Lower leg skin (tissue), 4 donors: Measurements from ENCODE around the gene PLCB1. TPM values are rescaled to one million over a fixed set of nuclear protein-coding genes. Genes with fewer than 3 reads are reported as not detected.
"Not testable (repeated sequence)": the region's sequence is repeated elsewhere in the genome, so short reads cannot be mapped to it uniquely, and the experiment has no call there.

ENCODE experiments used
- DNase-seq, 2 donors: peaks; one replicate each; pipeline ENCODE4 v3.0.0-alpha.2; 2019; ENCODE audit warnings: low spot score in 2 of 2
- H3K4me3 ChIP-seq: fragments of 200-600 bp; sonication (generic); 2 replicates; pipeline ENCODE4 v1.5.1; 2017; ENCODE audit warnings: mild to moderate bottlenecking, low read depth; ENCODE audit not compliant: poor library complexity, severe bottlenecking
- CTCF ChIP-seq, 3 donors: fragments of 450-650 bp; IDR thresholded peaks; one replicate each; pipeline ENCODE4 v1.5.1; 2016; ENCODE audit warnings: antibody characterized with exemption in 3 of 3, mild to moderate bottlenecking in 3 of 3, moderate library complexity in 2 of 3
- POLR2A ChIP-seq, 2 donors: fragments of 450-650 bp; IDR thresholded peaks; one replicate each; pipeline ENCODE4 v1.6.1; 2016 to 2017; ENCODE audit warnings: antibody characterized with exemption in 2 of 2, mild to moderate bottlenecking in 1 of 2, moderate library complexity in 1 of 2
- WGBS, 2 donors: methylation state at CpG; one replicate each; pipeline ENCODE4 v1.1.5; 2018; 5-methylcytosine and 5-hydroxymethylcytosine counted together
- intact Hi-C: fragments of 100-400 bp; cut with DNase I; formaldehyde crosslinking; loops from one replicate; pipeline ENCODE4 v1.15.0; 2023; ENCODE audit warnings: low total_unique reads
- total RNA-seq, 4 donors: library from RNA; depleted of rRNA; stranded (reverse); fragments of >200 nt; gene quantifications; one replicate each; pipeline ENCODE4 v1.1.0, GENCODE V29; 2016

The PLCB1 gene
- total RNA-seq, 4 donors from 2014 or later: 4.1 to 16.2 (median 9.1) TPM

- intact Hi-C loops: no loop called here
- TF ChIP-seq POLR2A (IDR thresholded peaks at IDR 0.05) (no peak), CTCF (IDR thresholded peaks at IDR 0.05) (no peak)
- 56 to 78% methylated on average over 1 of the region's 1 CpG for WGBS, 2 donors
- no peak overlapping the region for H3K4me3 ChIP-seq
- DNase-seq: no peak
These were observed 455.2 kb downstream of the PLCB1 start for GRCh38 chr20:8587251-8587650.

- no peak for TF ChIP-seq POLR2A (IDR thresholded peaks at IDR 0.05)
- TF ChIP-seq CTCF (IDR thresholded peaks at IDR 0.05): no peak
- intact Hi-C loops: no loop called here
- H3K4me3 ChIP-seq: no peak overlapping the region
- DNase-seq: no peak
- 77 to 84% methylated on average over 3 of the region's 3 CpGs for WGBS, 2 donors
These were observed 455.7 kb downstream of the PLCB1 start for GRCh38 chr20:8587810-8588209.

DNA sequence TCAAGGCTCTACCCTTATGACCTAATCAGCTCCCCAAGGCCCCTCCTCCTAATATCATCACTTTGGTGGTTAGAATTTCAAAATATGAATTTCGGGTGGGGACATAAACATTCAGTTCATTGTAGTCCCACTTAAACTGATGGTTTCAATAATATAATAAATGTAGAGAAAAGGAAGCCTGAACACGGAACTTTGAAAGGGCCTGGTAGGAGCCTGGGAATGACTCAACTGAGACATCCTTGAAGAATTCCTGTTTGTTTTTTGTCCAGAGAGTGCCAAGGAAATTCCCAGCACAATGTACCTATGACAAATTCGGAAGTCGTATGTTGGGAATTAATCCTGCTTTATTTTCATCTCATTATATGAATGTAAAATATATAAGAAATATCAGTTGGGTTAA, 457.9 kb downstream of the PLCB1 start:
- no peak for DNase-seq
- WGBS, 2 donors: 79 to 81% methylated on average over 4 of the region's 4 CpGs
- TF ChIP-seq CTCF (IDR thresholded peaks at IDR 0.05): no peak
- no peak for TF ChIP-seq POLR2A (IDR thresholded peaks at IDR 0.05)
- intact Hi-C loops: no loop called here
- no peak overlapping the region for H3K4me3 ChIP-seq

DNA sequence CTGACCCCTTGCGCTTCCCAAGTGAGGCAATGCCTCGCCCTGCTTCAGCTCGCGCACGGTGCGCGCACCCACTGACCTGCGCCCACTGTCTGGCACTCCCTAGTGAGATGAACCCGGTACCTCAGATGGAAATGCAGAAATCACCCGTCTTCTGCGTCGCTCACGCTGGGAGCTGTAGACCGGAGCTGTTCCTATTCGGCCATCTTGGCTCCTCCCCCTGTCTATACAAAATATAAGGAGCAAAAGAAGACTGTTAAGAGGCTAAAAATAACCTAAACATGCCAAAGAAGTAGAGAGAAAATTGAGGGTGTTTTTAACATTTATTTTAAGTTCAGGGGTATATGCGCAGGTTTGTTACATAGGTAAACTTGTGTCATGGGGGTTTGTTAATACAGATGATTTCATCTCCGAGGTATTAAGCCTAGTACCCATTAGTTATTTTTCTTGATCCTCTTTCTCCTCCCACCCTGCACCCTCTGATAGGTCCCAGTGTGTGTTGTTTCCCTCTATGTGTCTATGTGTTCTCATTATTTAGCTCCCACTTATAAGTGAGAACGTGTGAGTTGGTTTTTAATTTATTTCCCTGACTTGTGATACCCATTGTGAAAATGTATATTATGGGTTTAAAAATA, 469.0 kb downstream of the PLCB1 start:
- 79 to 93% methylated on average over 10 to 12 of the region's 18 CpGs for WGBS, 2 donors
- intact Hi-C loops, H3K4me3 ChIP-seq, DNase-seq: not testable (repeated sequence)

DNA sequence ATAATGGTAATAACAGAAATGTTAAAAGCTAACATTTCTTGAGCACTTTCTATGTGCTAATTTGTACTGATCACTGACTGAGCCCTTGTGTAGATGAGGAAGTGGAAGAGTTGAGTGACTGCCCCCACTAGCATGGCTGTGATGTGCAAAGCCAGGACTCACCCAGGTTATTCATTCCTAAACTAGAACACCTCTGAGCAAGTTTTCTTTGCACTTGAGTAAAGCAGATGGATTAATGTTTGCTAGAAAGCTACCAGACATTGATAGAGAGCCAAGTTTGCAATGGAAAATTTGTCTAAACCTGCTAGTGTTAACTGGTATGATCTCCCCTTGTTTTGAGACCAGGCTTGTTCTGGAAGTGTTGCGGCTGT, 469.5 kb downstream of the PLCB1 start:
- intact Hi-C loops: no loop called here
- TF ChIP-seq POLR2A (IDR thresholded peaks at IDR 0.05): no peak
- 75 to 79% methylated on average over 1 of the region's 1 CpG for WGBS, 2 donors
- DNase-seq: no peak
- H3K4me3 ChIP-seq: no peak overlapping the region

- H3K4me3 ChIP-seq: no peak overlapping the region
- 63 to 65% methylated on average over 3 of the region's 3 CpGs for WGBS, 2 donors
- no peak for DNase-seq
- intact Hi-C loops: no loop called here
- TF ChIP-seq POLR2A (IDR thresholded peaks at IDR 0.05) (no peak), CTCF (IDR thresholded peaks at IDR 0.05) (no peak)
These were observed 470.5 kb downstream of the PLCB1 start for GRCh38 chr20:8602389-8603116.

DNA sequence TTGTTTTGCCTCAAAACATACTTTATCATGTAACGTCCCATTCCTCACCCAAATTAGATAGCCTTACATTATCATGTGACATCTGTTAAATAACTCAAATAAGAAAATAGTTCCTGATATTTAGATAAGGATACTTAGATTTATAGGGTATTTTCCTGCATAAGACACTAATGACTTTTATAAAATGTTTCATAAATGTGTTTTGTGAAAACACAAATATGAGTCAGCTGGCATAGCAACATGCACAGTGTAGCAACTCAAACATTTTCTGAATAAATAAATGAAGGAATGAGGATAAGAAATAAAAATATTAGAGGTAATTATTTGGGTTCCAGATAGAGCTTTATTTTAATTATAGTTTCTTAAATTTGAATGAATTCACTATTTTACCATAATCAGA, 476.4 kb downstream of the PLCB1 start:
- no peak for TF ChIP-seq CTCF (IDR thresholded peaks at IDR 0.05)
- TF ChIP-seq POLR2A (IDR thresholded peaks at IDR 0.05): no peak
- DNase-seq: no peak
- 51 to 53% methylated on average over 1 of the region's 1 CpG for WGBS, 2 donors
- intact Hi-C loops: no loop called here
- H3K4me3 ChIP-seq: no peak overlapping the region
